ENCODE measurements around the gene C16orf54. TPM values are rescaled to one million over a fixed set of nuclear protein-coding genes. Genes with fewer than 3 reads are reported as not detected.
"Not testable (repeated sequence)": the region's sequence is repeated elsewhere in the genome, so short reads cannot be mapped to it uniquely, and the experiment has no call there.

Gene C16orf54
- total RNA-seq, 2 donors from 2014 or later, result 0.33 to 0.52 TPM

DNA sequence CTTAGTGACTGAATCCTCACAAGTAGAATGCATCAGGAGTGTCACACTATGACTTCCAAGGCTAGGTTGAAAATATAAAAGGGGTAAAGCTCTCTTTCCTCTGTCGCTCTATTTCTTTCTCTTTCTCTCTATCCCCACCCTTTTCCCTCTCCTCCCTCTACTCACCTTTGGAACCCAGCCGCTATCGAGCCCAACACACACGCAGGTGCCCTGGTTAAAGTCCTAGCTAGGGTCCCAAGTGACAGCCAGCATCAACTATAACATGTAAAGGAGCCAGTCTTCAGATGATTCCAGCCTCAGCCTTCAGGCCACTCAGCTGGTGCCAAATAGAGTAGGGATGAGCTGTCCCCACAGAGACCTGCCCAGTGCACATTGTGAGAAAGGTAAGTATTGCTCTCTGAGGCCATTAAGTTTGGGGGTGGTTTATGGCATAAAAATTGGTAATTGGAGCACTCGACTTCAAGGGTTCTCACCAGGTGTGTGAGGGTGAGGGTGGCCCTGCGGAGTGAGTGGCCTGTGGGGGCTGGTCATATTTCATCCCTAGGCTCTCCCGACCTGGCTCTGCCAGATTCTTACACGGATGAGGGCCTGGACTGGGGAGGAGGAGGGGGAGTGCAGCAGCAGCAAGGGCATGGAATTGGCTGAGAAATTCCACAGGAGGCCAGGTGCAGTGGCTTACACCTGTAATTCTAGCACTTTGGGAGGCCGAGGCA, 14.9 kb upstream of the C16orf54 start:
- ATAC-seq (no peak), DNase-seq (no peak)
- Histone ChIP-seq H3K36me3 (replicated peaks in 1 of 2; ENCODE audit: insufficient read depth in 1 of 2, low read depth in 2 of 2) (no peaks in the 10 kb centered on the region), H3K27me3 (no peaks in the 10 kb centered on the region), H3K27ac (no peak overlapping the region), H3K4me1 (peaks cover 20% of the 10 kb centered on the region), H3K9me3 (no peaks in the 10 kb centered on the region), H3K4me3 (no peak overlapping the region)
- intact Hi-C loops (cut with DNase I), result no loop called here
- WGBS, 2 donors, result 83 to 87% methylated on average over 9 of the region's 9 CpGs
- TF ChIP-seq CTCF (IDR thresholded peaks at IDR 0.05) (no peak), POLR2A (IDR thresholded peaks at IDR 0.05) (no peak)

DNA sequence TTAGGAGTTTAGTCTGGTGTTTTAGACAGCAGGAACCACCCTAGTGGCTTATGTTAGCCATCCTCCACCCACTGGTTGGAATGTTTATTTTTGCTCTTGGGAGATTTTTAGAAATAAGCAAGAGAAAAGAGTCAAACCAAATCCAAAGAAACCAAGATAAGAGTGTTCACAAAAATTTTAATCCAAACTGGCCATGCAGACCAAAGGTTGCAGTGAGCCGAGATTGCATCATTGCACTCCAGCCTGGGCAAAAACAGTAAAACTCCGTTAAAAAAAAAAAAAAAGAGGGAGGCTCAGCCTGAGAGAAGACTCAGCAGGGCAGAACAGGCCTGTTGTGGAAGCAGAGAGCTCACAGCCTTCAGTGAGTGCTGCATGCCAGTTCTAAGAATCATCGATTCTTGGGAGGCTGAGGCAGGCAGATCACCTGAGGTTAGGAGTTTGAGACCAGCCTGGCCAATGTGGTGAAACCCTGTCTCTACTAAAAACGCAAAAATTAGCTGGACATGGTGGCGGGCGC, 12.2 kb upstream of the C16orf54 start:
- H3K9me3 ChIP-seq, result no peaks in the 10 kb centered on the region
- DNase-seq (no peak), ATAC-seq (no peak)
- H3K36me3 ChIP-seq (replicated peaks in 1 of 2; ENCODE audit: insufficient read depth in 1 of 2, low read depth in 2 of 2), result no peaks in the 10 kb centered on the region
- no peak overlapping the region for H3K27ac ChIP-seq
- H3K4me3 ChIP-seq, result no peak overlapping the region
- TF ChIP-seq POLR2A (IDR thresholded peaks at IDR 0.05) (no peak), CTCF (IDR thresholded peaks at IDR 0.05) (peak in 1 of 7 experiments; percentile 3)
- peaks cover 6% of the 10 kb centered on the region for H3K4me1 ChIP-seq
- H3K27me3 ChIP-seq, result no peaks in the 10 kb centered on the region
- intact Hi-C loops (cut with DNase I), result no loop called here
- 65 to 71% methylated on average over 6 of the region's 6 CpGs for WGBS, 2 donors

GRCh38 chr16:29757086-29757485, 11.3 kb upstream of the C16orf54 start:
- H3K27ac ChIP-seq; H3K36me3 ChIP-seq (replicated peaks in 1 of 2; ENCODE audit: insufficient read depth in 1 of 2, low read depth in 2 of 2); intact Hi-C loops (cut with DNase I); H3K27me3 ChIP-seq; DNase-seq; ATAC-seq; H3K9me3 ChIP-seq; H3K4me3 ChIP-seq; H3K4me1 ChIP-seq: not testable (repeated sequence)
- 66 to 71% methylated on average over 8 of the region's 8 CpGs for WGBS, 2 donors

- peaks cover 6% of the 10 kb centered on the region for H3K4me1 ChIP-seq
- 29 to 43% methylated on average over 1 of the region's 1 CpG for WGBS, 2 donors
- H3K4me3 ChIP-seq, result no peak overlapping the region
- no peak for DNase-seq
- TF ChIP-seq CTCF (IDR thresholded peaks at IDR 0.05), result no peak
- no peak for TF ChIP-seq POLR2A (IDR thresholded peaks at IDR 0.05)
- no peak overlapping the region for H3K27ac ChIP-seq
- H3K9me3 ChIP-seq, result no peaks in the 10 kb centered on the region
- no peaks in the 10 kb centered on the region for H3K27me3 ChIP-seq
- H3K36me3 ChIP-seq (replicated peaks in 1 of 2; ENCODE audit: insufficient read depth in 1 of 2, low read depth in 2 of 2), result no peaks in the 10 kb centered on the region
- ATAC-seq, result peak; percentile 69
- intact Hi-C loops (cut with DNase I), result no loop called here
These were observed 10.9 kb upstream of the C16orf54 start for GRCh38 chr16:29756654-29757053.

DNA sequence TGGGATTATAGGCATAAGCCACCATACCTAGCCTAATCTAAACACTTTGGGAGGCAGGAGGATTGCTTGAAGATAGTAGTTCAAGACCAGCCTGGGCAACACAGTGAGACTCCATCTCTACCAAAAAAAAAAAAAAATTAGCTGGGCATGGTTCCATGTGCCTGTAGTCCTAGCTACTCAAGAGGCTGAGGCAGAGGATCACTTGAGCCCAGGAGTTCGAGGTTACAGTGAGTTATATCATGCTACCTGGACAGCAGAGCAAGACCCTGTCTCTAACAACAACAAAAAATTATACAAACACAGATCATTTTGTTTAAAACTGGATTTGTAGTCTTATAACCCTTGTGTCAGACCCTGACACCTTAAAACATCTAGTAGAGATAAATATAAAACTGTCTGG, 7.7 kb upstream of the C16orf54 start:
- Histone ChIP-seq H3K4me3 (no peak overlapping the region), H3K4me1 (peaks cover 6% of the 10 kb centered on the region), H3K9me3 (no peaks in the 10 kb centered on the region), H3K36me3 (replicated peaks in 1 of 2; ENCODE audit: insufficient read depth in 1 of 2, low read depth in 2 of 2) (no peaks in the 10 kb centered on the region), H3K27ac (no peak overlapping the region), H3K27me3 (no peaks in the 10 kb centered on the region)
- DNase-seq (no peak), ATAC-seq (no peak)
- intact Hi-C loops (cut with DNase I), result no loop called here
- 79 to 87% methylated on average over 1 of the region's 1 CpG for WGBS, 2 donors
- TF ChIP-seq POLR2A (IDR thresholded peaks at IDR 0.05), result no peak
- TF ChIP-seq CTCF (IDR thresholded peaks at IDR 0.05), result no peak

GRCh38 chr16:29748760-29749149, 3.0 kb upstream of the C16orf54 start:
- not testable (repeated sequence) for H3K27ac ChIP-seq
- 70 to 79% methylated on average over 3 to 4 of the region's 4 CpGs for WGBS, 2 donors

More at GRCh38 chr16:29748760-29749149, 3.0 kb upstream of the C16orf54 start:
- H3K27me3 ChIP-seq; intact Hi-C loops (cut with DNase I); H3K4me3 ChIP-seq; H3K36me3 ChIP-seq (replicated peaks in 1 of 2; ENCODE audit: insufficient read depth in 1 of 2, low read depth in 2 of 2); DNase-seq; H3K9me3 ChIP-seq; H3K4me1 ChIP-seq; ATAC-seq: not testable (repeated sequence)

Measured in body of pancreas (tissue), 4 donors.